Stimulated activated naive CD8-positive, alpha-beta T cell treated with anti-CD3 and anti-CD28 coated beads, Interleukin-15, Interleukin-2, amounts not matched to agents 100 ng/mL and 50 ng/mL, for 24 hours (primary cell): Measurements from ENCODE around the gene ZNF521.

Experiments used
- H3K27ac Mint-ChIP-seq: one replicate; pipeline ENCODE4 v1.8.0; 2021; ENCODE audit warnings: mild to moderate bottlenecking, mixed read lengths
- H3K27me3 Mint-ChIP-seq: one replicate; pipeline ENCODE4 v1.8.0; 2021; ENCODE audit warnings: mixed read lengths
- H3K36me3 Mint-ChIP-seq: one replicate; pipeline ENCODE4 v1.8.0; 2021; ENCODE audit warnings: low read depth, mixed read lengths
- H3K4me1 Mint-ChIP-seq: one replicate; pipeline ENCODE4 v1.8.0; 2021; ENCODE audit warnings: low read depth, mixed read lengths
- H3K4me3 Mint-ChIP-seq: one replicate; pipeline ENCODE4 v1.8.0; 2021; ENCODE audit warnings: mild to moderate bottlenecking, mixed read lengths
- H3K9me3 Mint-ChIP-seq: one replicate; pipeline ENCODE4 v1.8.0; 2021; ENCODE audit warnings: mixed read lengths

ZNF521 gene

DNA sequence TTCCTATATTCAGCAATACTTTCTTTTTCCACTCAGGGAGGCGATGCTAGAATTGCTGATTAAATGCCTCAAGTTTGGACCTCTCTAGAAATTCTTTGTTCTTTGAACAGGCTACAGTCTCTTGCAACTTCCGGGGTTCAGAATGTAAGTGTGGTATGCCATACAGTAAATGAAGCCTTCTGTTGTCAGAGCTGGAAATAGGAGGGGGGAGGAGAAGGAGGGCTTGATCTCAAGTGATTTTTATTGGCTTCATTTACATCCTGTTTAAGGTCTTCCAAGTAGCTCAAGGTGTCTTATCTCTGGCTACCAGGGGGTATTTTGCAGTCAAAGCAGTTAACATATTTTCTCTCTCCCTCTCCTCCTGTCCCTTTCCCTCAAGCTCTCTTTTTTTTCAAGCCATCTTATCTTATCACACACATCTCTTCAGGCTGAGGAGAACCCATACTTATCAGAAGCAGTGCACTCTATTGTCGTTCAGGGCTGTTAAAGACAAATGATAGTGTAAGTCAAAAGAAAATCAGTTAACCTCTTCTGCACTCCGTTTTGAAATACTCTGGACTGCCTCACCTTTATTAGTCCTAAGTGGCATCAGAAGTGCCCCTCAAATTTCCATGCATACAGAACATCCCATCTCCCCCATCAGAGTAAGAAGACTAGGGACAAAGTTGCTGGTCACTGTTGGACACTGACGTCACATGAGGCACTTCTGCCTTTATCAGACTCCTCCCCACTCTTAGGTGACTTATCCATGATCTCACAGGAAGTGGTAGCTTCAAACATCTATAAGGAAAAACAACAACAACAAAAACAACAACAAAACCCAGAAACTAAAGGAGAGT, 112.2 kb downstream of the ZNF521 start:
- H3K9me3 Mint-ChIP-seq = no peaks in the 10 kb centered on the region
- H3K27ac Mint-ChIP-seq = no peak overlapping the region
- no peaks in the 10 kb centered on the region for H3K36me3 Mint-ChIP-seq
- H3K27me3 Mint-ChIP-seq = no peaks in the 10 kb centered on the region
- H3K4me3 Mint-ChIP-seq = no peak overlapping the region
- H3K4me1 Mint-ChIP-seq = no peaks in the 10 kb centered on the region

DNA sequence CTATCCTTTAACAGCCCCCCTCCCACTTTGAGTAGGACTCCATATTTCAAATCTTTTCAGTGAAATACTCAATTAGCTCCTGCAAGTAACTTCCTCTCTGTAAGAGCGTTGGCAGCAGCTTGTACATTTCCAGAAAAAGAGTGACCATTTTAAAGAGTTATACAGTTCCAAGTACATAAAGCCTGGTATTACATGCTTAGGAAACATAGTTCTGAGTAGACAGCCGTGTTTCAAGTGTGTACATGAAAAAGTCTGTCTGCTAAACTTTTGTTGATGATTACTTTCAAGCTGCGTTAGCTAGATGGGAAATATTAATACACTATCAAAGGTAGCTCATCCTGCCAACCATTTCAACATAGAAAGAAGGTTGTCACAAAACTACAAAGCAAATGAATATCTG, 112.8 kb downstream of the ZNF521 start:
- Mint-ChIP-seq H3K27ac (no peak overlapping the region), H3K27me3 (no peaks in the 10 kb centered on the region), H3K4me3 (no peak overlapping the region), H3K4me1 (no peaks in the 10 kb centered on the region), H3K9me3 (no peaks in the 10 kb centered on the region), H3K36me3 (no peaks in the 10 kb centered on the region)

DNA sequence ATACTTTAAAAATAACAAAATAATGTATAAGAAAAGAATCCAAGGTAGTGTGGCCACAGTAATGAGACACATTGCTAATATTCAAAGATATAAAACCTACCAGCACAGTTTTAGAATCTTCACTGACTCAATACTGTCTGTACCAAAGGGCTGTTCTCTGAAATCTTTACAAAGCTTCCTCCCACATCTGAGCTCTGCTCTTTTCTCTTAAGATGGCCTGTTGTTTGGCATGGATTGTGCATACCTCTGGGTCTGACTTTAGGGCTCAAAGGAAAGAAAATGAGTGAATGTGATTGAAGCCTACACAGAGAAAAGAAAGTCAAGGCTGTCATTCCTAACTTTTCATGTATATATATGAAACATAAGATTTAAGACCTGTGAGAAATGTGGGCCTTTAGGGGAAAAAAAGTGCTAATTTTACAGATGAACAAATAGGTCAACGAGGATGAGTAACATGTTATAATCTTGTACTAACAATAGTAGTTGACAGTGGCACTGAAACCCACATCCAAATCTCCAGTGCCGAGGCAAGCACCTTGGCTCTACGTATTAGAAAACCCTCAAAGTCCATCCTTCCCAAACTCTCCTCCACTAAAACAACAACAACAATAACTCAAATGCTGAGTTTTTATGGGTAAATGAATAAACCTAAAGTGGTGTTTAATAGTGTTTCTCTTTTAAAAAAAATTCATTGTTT, 114.2 kb downstream of the ZNF521 start:
- no peaks in the 10 kb centered on the region for H3K36me3 Mint-ChIP-seq
- no peaks in the 10 kb centered on the region for H3K27me3 Mint-ChIP-seq
- H3K27ac Mint-ChIP-seq = no peak overlapping the region
- no peaks in the 10 kb centered on the region for H3K4me1 Mint-ChIP-seq
- H3K4me3 Mint-ChIP-seq = no peak overlapping the region
- H3K9me3 Mint-ChIP-seq = no peaks in the 10 kb centered on the region

DNA sequence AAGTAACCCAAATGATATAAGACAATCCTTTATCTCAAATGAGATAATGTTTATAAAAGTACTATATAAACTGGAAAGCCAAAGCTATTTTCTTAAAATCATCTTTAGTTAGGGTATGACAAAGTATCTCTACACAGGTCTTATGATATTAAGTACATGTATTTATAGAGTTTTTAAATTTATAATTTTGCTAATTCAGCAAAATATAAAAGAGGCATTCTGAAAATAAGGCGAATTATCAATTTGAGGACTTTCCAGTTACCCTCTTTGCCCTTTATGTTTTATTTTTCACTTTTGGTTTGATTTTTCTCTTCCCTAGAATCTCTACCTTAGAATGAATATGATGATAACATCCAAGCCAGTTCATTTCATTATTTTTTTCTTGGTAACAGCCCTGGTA, 115.2 kb downstream of the ZNF521 start:
- H3K27me3 Mint-ChIP-seq = no peaks in the 10 kb centered on the region

DNA sequence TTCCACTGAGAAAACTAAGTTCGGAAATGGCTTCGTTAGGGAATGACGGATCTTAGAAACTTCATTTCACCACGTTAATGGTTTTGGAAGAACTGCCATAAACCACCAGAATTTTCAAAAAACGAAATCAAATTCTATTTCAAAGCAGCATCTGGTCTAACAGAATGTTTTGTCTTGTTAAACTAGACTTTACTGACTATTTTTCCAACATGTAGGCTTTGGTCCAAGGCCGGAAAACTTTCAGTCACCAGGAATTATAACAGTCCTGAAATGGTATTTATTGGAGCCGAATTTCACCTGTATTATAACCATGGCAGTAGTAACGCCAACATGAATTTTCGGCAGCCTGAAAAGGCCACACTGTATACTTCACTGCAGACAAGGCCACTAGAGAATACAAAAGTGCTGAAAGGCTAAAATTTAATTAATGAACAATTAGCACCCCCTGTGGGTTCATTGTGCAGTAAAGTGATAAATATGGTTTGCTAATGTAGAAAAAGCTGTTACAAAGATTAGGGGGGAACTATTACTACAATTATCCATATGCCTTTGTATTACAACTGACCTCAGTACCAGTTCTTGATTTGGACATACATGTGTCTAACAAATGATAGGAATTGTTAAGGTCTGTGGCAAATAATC, 116.4 kb downstream of the ZNF521 start:
- H3K4me1 Mint-ChIP-seq = no peaks in the 10 kb centered on the region
- H3K27ac Mint-ChIP-seq = no peak overlapping the region
- no peaks in the 10 kb centered on the region for H3K36me3 Mint-ChIP-seq
- no peaks in the 10 kb centered on the region for H3K9me3 Mint-ChIP-seq
- H3K4me3 Mint-ChIP-seq = no peak overlapping the region
- no peaks in the 10 kb centered on the region for H3K27me3 Mint-ChIP-seq

More for the DNA sequence above, 115.2 kb downstream of the ZNF521 start:
- H3K36me3 Mint-ChIP-seq = no peaks in the 10 kb centered on the region
- H3K4me3 Mint-ChIP-seq = no peak overlapping the region
- H3K4me1 Mint-ChIP-seq = no peaks in the 10 kb centered on the region
- H3K9me3 Mint-ChIP-seq = no peaks in the 10 kb centered on the region
- no peak overlapping the region for H3K27ac Mint-ChIP-seq

DNA sequence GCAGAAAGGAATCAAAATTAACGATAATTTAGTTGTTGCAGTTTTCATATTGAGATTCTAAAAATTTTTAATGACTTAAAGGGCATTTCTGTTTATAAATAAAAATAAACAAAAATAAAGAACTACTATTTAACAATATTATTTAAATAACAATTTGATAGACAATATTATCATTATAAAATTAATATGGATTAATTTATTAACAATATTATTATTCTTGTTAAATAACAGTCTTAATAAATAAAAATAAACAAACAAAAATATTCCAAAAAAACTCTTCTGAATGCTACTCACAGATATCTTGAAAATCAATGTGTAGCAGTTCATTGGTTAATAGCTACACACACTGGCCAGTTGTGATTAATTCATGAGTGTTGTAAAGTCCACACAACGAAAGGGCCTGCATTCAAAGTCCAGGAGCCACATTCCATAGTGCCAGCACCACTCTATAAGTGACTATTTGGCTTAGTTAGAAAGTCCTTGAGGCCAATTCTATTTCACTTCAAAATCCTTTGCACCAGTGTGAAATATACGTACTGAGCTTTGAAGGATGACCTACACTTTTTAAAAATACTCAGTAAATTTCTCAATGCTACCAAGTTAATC, 117.1 kb downstream of the ZNF521 start:
- Mint-ChIP-seq H3K27me3 (no peaks in the 10 kb centered on the region), H3K9me3 (no peaks in the 10 kb centered on the region), H3K27ac (no peak overlapping the region), H3K4me1 (no peaks in the 10 kb centered on the region), H3K4me3 (no peak overlapping the region), H3K36me3 (no peaks in the 10 kb centered on the region)

DNA sequence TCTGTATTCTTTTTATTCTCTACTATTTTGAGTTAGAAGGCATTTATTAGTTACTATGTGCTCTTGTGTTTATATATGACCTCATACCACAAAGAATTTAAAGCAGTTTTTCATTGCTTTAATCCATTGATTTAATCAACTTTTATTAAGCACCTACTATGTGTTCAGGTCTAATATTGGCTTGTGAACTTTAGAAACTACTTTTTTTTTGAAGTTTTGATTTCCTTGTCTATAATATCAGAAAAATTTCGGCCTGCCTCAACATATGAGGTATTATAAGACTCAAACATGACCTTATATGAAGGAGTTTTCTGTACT, 117.7 kb downstream of the ZNF521 start:
- Mint-ChIP-seq H3K4me3 (no peak overlapping the region), H3K36me3 (no peaks in the 10 kb centered on the region), H3K27me3 (no peaks in the 10 kb centered on the region), H3K9me3 (no peaks in the 10 kb centered on the region), H3K27ac (no peak overlapping the region), H3K4me1 (no peaks in the 10 kb centered on the region)

DNA sequence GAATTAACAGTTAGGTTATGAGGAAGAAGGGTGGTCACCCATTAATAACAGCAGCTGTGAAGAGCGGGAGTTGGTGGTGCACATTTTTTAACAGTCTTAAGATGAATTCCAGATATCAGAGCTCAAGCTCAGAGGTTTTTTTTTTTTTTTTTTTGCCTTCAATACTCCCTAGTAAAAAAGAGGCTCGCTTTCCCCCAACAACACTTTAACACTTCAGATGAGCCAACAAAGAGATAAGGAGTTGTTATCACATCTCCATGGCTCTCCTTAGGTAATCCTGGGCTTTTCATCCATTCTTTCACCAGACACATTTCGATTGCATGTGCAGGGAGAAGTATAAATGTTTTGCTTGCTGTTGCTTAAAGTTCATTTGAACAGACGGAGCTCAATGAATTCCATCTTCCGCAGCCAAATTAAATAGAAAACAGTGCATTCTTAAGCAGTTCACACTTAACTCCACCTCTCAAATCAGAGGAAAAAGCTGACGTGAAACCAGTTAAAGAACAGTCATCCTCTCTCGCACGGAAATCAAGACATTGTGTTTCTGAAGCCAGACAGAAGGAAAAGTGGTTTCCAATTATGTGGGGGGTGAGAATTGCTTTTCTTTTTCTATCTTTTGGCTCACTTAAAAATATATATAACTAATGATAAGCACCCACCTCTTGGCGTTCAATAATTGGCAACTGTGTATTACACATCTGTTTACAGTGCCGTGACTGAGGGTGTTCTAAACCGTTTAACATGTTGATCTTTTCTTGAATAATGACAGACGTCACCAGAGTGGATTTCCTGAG, 118.2 kb downstream of the ZNF521 start:
- Mint-ChIP-seq H3K27ac (no peak overlapping the region), H3K27me3 (no peaks in the 10 kb centered on the region), H3K4me1 (no peaks in the 10 kb centered on the region), H3K4me3 (no peak overlapping the region), H3K36me3 (no peaks in the 10 kb centered on the region), H3K9me3 (no peaks in the 10 kb centered on the region)

DNA sequence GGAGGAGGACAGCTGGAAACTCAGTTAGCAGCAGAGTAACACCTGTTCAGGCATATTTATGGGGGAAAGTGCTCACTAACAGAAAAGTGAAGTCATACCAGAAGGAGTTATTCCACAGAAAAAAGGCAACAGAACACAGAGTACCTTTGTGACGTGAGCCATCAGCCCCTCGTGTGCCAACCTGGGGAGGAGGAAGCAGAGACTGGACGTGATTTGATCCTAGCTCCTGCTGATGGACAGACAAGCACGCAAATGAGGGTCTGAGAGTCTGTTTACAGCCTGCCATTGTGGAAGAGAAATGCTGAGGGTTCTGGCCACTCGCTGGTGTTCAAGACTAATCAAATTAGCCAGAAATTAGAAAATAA, 120.7 kb downstream of the ZNF521 start:
- Mint-ChIP-seq H3K27ac (no peak overlapping the region), H3K9me3 (no peaks in the 10 kb centered on the region), H3K27me3 (no peaks in the 10 kb centered on the region), H3K36me3 (no peaks in the 10 kb centered on the region), H3K4me3 (no peak overlapping the region), H3K4me1 (no peaks in the 10 kb centered on the region)

DNA sequence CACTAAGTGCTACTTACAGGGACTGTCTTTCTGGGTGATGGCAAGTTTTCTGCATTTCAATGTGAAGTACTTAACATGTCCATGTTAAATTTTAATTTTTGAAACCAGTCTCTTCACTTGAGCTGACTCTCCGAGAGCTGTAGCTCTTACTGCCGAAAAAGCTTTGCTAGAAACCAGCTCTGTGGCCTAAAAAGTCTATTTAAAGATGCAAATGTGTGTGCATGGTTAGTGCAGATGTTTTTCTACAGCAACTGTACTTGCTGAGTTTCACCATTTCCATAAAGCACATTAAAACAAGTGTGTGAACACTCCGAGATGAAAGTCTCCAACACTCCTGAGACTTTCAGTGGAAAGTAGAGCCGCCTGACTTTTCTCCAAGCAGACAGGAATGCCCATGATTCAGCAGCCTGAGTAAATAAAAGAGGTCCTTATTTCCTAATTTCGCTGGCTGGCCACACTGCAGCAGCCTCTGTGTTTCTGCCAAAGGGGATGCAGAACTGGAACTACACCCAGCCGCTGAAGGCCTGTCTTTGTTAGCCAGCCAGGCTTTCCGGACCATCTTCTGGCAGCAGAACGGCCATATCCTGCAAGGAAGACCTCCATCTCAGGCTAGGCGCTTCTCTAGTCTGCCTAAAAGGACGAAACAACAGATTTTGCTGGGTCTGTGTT, 121.2 kb downstream of the ZNF521 start:
- Mint-ChIP-seq H3K9me3 (no peaks in the 10 kb centered on the region), H3K36me3 (no peaks in the 10 kb centered on the region), H3K4me3 (no peak overlapping the region), H3K27me3 (no peaks in the 10 kb centered on the region), H3K27ac (no peak overlapping the region), H3K4me1 (no peaks in the 10 kb centered on the region)

DNA sequence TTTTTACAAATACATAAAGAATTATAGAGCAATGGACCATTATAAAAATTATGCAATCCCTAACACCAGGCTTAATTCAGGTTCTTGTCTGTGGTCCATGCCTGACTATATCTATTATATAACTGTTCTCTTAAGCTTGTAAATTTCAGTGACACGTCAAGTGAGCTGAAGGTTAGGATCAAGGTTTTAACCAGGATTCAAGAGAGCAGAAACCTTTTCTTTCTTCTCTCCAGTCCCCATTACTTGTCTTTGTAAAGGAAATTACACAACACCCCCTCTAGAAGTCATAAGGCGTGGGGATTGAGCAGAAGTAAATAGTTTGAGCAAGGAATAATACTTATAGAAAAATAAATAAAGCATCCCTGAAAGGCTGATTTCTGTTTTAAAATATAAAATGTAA, 122.0 kb downstream of the ZNF521 start:
- Mint-ChIP-seq H3K4me1 (no peaks in the 10 kb centered on the region), H3K36me3 (no peaks in the 10 kb centered on the region), H3K4me3 (no peak overlapping the region), H3K27ac (no peak overlapping the region), H3K27me3 (no peaks in the 10 kb centered on the region), H3K9me3 (no peaks in the 10 kb centered on the region)

DNA sequence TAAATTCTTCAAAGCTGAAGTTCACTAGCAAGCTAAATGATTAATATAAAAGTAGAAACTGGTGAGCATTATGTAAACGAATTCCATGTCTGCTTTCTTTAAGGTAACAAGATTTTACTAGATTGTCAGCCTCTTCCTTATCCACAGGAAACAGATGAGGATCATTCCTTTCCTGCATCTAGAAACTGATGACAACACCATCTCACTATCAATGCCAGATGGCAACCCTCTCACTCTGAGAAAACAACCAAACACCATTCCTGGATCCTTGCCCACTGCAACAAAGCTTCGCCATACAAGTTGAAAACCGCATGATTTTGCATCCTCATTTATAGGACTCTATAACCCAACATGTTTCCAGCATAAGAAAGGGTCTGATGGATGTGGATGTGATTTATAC, 122.9 kb downstream of the ZNF521 start:
- H3K27ac Mint-ChIP-seq = no peak overlapping the region
- no peak overlapping the region for H3K4me3 Mint-ChIP-seq
- H3K9me3 Mint-ChIP-seq = no peaks in the 10 kb centered on the region
- no peaks in the 10 kb centered on the region for H3K4me1 Mint-ChIP-seq
- H3K36me3 Mint-ChIP-seq = no peaks in the 10 kb centered on the region
- H3K27me3 Mint-ChIP-seq = no peaks in the 10 kb centered on the region

DNA sequence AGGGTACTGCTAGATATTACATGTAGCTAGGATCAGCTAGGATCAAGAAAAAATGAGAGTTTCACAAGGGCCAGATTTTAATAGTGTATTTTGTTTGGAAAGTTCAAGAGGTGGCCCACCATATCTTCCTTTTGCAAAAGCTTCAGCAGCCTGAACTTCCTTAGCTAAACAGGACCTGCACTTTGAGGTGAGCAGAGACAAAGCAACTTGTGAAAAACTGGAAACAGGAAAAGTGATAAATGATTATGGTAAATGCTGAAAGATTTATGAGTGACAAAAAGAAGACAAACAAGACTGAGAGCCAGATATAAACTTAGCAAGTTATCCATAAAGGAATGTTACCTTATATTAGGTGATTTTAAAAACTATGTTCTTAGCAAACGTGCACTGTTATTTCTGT, 123.6 kb downstream of the ZNF521 start:
- H3K36me3 Mint-ChIP-seq = no peaks in the 10 kb centered on the region
- no peaks in the 10 kb centered on the region for H3K27me3 Mint-ChIP-seq
- no peak overlapping the region for H3K27ac Mint-ChIP-seq
- no peaks in the 10 kb centered on the region for H3K9me3 Mint-ChIP-seq
- H3K4me1 Mint-ChIP-seq = no peaks in the 10 kb centered on the region
- H3K4me3 Mint-ChIP-seq = no peak overlapping the region

DNA sequence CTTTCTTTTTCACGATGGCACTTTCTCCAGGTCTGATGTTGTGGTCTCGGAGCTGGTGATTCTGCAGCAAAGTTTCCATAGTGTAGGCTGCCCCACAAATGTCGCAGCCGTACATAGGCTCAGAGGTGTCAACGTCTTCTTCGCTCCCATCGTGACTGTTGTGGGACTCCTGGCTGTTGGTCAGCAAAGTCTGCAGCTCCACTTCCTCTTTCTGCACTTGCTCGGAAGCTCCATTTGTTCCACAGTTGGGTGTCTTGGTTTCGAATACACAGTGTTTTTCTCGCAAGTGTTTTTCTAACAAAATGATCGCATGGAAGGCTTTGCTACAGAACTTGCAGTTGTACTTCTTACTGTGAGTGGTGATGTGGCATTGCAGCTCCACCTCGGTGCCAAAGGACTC, 126.8 kb downstream of the ZNF521 start:
- Mint-ChIP-seq H3K36me3 (no peaks in the 10 kb centered on the region), H3K9me3 (no peaks in the 10 kb centered on the region), H3K27me3 (no peaks in the 10 kb centered on the region), H3K4me3 (no peak overlapping the region), H3K4me1 (no peaks in the 10 kb centered on the region), H3K27ac (no peak overlapping the region)
